IMR-90 (cell line): ENCODE results near the gene CNTRL. TPM values are rescaled to one million over a fixed set of nuclear protein-coding genes. Genes with fewer than 3 reads are reported as not detected.

Experiments
- ATAC-seq: fragments of 200-7000 bp; cut with Tn5 transposase; 2 replicates; pipeline ENCODE4 v1.9.1; 2020; ENCODE audit warnings: low read depth, mild to moderate bottlenecking, moderate library complexity
- BruUV-seq: library from RNA; stranded (reverse); fragments of 400-500 nt; replicated peaks from 2 replicates; lab custom pipeline; 2021; lab: Mats Ljungman, UMichigan
- CTCF ChIA-PET: fragments of 300-600 bp; formaldehyde crosslinking; extraction: SDS; loops from one replicate; lab custom pipeline; 2021; ENCODE audit warnings: antibody characterized with exemption; lab: Yijun Ruan, JAX
- POLR2A ChIA-PET: fragments of 300-600 bp; sonication (Branson Sonifier 250); formaldehyde crosslinking; loops from one replicate; lab custom pipeline; 2022; ENCODE audit warnings: antibody characterized with exemption; ENCODE audit not compliant: unreplicated experiment; lab: Charles Lee
- DNase-seq: peaks from one replicate; pipeline ENCODE4 v3.0.0; 2013
- H2AFZ ChIP-seq: replicated peaks from 2 replicates; pipeline ENCODE3; 2013; ENCODE audit warnings: low read length, mild to moderate bottlenecking; ENCODE audit not compliant: poor library complexity
- H2AK5ac ChIP-seq: 2 replicates; pipeline ENCODE4 v1.6.1; 2013; ENCODE audit warnings: low read depth, low read length, inconsistent platforms
- H2AK9ac ChIP-seq: replicated peaks from 2 replicates; pipeline ENCODE3; 2013; ENCODE audit warnings: mild to moderate bottlenecking, low read depth, low read length, moderate library complexity; ENCODE audit not compliant: poor library complexity
- H2BK120ac ChIP-seq: 2 replicates; pipeline ENCODE4 v1.6.1; 2013; ENCODE audit warnings: low read depth, low read length, inconsistent platforms
- H2BK15ac ChIP-seq: 3 replicates; pipeline ENCODE4 v1.6.1; 2013; ENCODE audit warnings: low read depth, low read length, inconsistent platforms
- H2BK20ac ChIP-seq: 2 replicates; pipeline ENCODE4 v1.6.1; 2013; ENCODE audit warnings: low read depth, mild to moderate bottlenecking, inconsistent platforms, low read length, moderate library complexity
- H2BK5ac ChIP-seq: 2 replicates; pipeline ENCODE4 v1.6.1; 2013; ENCODE audit warnings: mild to moderate bottlenecking, low read depth, low read length, inconsistent platforms; ENCODE audit not compliant: poor library complexity, severe bottlenecking
- H3K14ac ChIP-seq: replicated peaks from 2 replicates; pipeline ENCODE4 v1.6.1; 2013; ENCODE audit warnings: low read depth, low read length, inconsistent platforms
- H3K18ac ChIP-seq: 2 replicates; pipeline ENCODE4 v1.6.1; 2013; ENCODE audit warnings: low read depth, low read length, control low read depth
- H3K23ac ChIP-seq: 2 replicates; pipeline ENCODE4 v1.6.1; 2013; ENCODE audit warnings: low read depth, low read length, inconsistent platforms
- H3K27ac ChIP-seq: 2 replicates; pipeline ENCODE4 v1.5.1; 2013; ENCODE audit warnings: mild to moderate bottlenecking, control low read depth, low read length; ENCODE audit not compliant: insufficient read depth
- H3K27me3 ChIP-seq: 2 replicates; pipeline ENCODE4 v1.6.1; 2013; ENCODE audit warnings: low read length; ENCODE audit not compliant: control insufficient read depth, insufficient read depth
- H3K36me3 ChIP-seq: 2 replicates; pipeline ENCODE4 v1.6.1; 2013; ENCODE audit warnings: low read length, mixed read lengths; ENCODE audit not compliant: control insufficient read depth, insufficient read depth
- H3K4ac ChIP-seq: 2 replicates; pipeline ENCODE4 v1.6.1; 2013; ENCODE audit warnings: low read depth, low read length, inconsistent platforms
- H3K4me1 ChIP-seq: 2 replicates; pipeline ENCODE4 v1.6.1; 2013; ENCODE audit warnings: low read length, mixed read lengths; ENCODE audit not compliant: control insufficient read depth, insufficient read depth
- H3K4me2 ChIP-seq: 2 replicates; pipeline ENCODE4 v1.6.1; 2013; ENCODE audit warnings: low read depth, mild to moderate bottlenecking, control low read depth, low read length, moderate library complexity
- H3K4me3 ChIP-seq: 2 replicates; pipeline ENCODE4 v1.5.1; 2013; ENCODE audit warnings: low read depth, mild to moderate bottlenecking, control low read depth, low read length, moderate library complexity; ENCODE audit not compliant: insufficient read depth
- H3K56ac ChIP-seq: 2 replicates; pipeline ENCODE4 v1.6.1; 2013; ENCODE audit warnings: low read length, inconsistent platforms; ENCODE audit not compliant: insufficient read depth; ENCODE audit errors: extremely low read depth
- H3K79me1 ChIP-seq, 2 experiments: 2 replicates each; pipeline ENCODE4 v1.6.1; 2013; ENCODE audit warnings: low read length in 2 of 2, inconsistent platforms in 1 of 2, low read depth in 1 of 2
- H3K9ac ChIP-seq: 2 replicates; pipeline ENCODE4 v1.6.1; 2013; ENCODE audit warnings: low read depth, low read length, control low read depth
- H3K9me1 ChIP-seq: 2 replicates; pipeline ENCODE4 v1.6.1; 2013; ENCODE audit warnings: low read length, inconsistent platforms; ENCODE audit not compliant: insufficient read depth
- H3K9me3 ChIP-seq: 2 replicates; pipeline ENCODE4 v1.6.1; 2013; ENCODE audit warnings: low read length; ENCODE audit not compliant: control insufficient read depth, insufficient read depth
- H4K20me1 ChIP-seq: 2 replicates; pipeline ENCODE4 v1.6.1; 2013; ENCODE audit warnings: low read length, inconsistent platforms; ENCODE audit not compliant: insufficient read depth
- H4K5ac ChIP-seq: 2 replicates; pipeline ENCODE4 v1.6.1; 2013; ENCODE audit warnings: mild to moderate bottlenecking, low read depth, low read length, control low read depth
- H4K8ac ChIP-seq, 2 experiments: 2 replicates each; pipeline ENCODE4 v1.6.1; 2013; ENCODE audit warnings: low read depth in 2 of 2, low read length in 2 of 2, control low read depth in 1 of 2, inconsistent platforms in 1 of 2
- H4K91ac ChIP-seq: 2 replicates; pipeline ENCODE4 v1.6.1; 2013; ENCODE audit warnings: low read depth, low read length, inconsistent platforms; ENCODE audit not compliant: insufficient read depth
- BHLHE40 ChIP-seq: fragments of 150-350 bp; IDR thresholded peaks from 2 replicates; pipeline ENCODE4 v1.6.1; 2016; ENCODE audit warnings: mild to moderate bottlenecking, low read depth, low read length
- CTCF ChIP-seq: conservative IDR thresholded peaks from 2 replicates; pipeline ENCODE4 v1.5.1; 2012; ENCODE audit warnings: mild to moderate bottlenecking, low read depth, low read length, improper control_type of control experiment
- ELK1 ChIP-seq: fragments of 150-350 bp; IDR thresholded peaks from 2 replicates; pipeline ENCODE4 v1.6.1; 2016; ENCODE audit warnings: low read depth, mild to moderate bottlenecking, low read length, moderate library complexity, borderline replicate concordance
- MAFK ChIP-seq: IDR thresholded peaks from 2 replicates; pipeline ENCODE4 v1.6.1; 2012; ENCODE audit warnings: low read depth, low read length, improper control_type of control experiment
- MAZ ChIP-seq: IDR thresholded peaks from 2 replicates; pipeline ENCODE4 v1.6.1; 2012; ENCODE audit warnings: low read depth, mild to moderate bottlenecking, low read length, improper control_type of control experiment, moderate library complexity, borderline replicate concordance
- MXI1 ChIP-seq: IDR thresholded peaks from 2 replicates; pipeline ENCODE4 v1.6.1; 2012; ENCODE audit warnings: low read depth, mild to moderate bottlenecking, low read length, moderate library complexity, borderline replicate concordance
- POLR2A ChIP-seq: IDR thresholded peaks from 2 replicates; pipeline ENCODE4 v1.6.1; 2012; ENCODE audit warnings: mild to moderate bottlenecking, low read depth, low read length
- RAD21 ChIP-seq: IDR thresholded peaks from 2 replicates; pipeline ENCODE4 v1.6.1; 2012; ENCODE audit warnings: low read length, improper control_type of control experiment
- RCOR1 ChIP-seq: IDR thresholded peaks from 2 replicates; pipeline ENCODE4 v1.6.1; 2012; ENCODE audit warnings: mild to moderate bottlenecking, low read length, improper control_type of control experiment; ENCODE audit not compliant: insufficient replicate concordance
- USF2 ChIP-seq: fragments of 150-350 bp; IDR thresholded peaks from 2 replicates; pipeline ENCODE4 v1.6.1; 2017; ENCODE audit warnings: mild to moderate bottlenecking, antibody characterized with exemption, low read length, low read depth
- WGBS, 2 experiments: methylation state at CpG; one replicate each; pipeline versions ENCODE4 v1.1.5 to v1.1.7; 2013; ENCODE audit warnings: missing lambda C conversion rate in 2 of 2; ENCODE audit not compliant: insufficient read length in 1 of 2; ENCODE audit errors: extremely low coverage in 2 of 2; 5-methylcytosine and 5-hydroxymethylcytosine counted together
- dilution Hi-C: fragments of 300-500 bp; cut with HindIII; formaldehyde crosslinking; loops from one replicate; pipeline ENCODE4 v1.14.3; 2018; ENCODE audit warnings: low sequenced_read_pairs; ENCODE audit not compliant: unreplicated experiment
- in situ Hi-C: fragments of 300-500 bp; cut with MboI; formaldehyde crosslinking; loops from 3 replicates; pipeline ENCODE4 v1.14.3; 2019; ENCODE audit warnings: low sequenced_read_pairs, inconsistent platforms, mixed read lengths
- intact Hi-C: fragments of 100-400 bp; cut with micrococcal nuclease; formaldehyde crosslinking; loops from 2 replicates; pipeline ENCODE4 v1.10.0; 2022
- polyA plus RNA-seq, 3 experiments: library from polyadenylated mRNA; depleted of rRNA; stranded (reverse); fragments of >200 nt; gene quantifications; 2 replicates each; pipeline ENCODE4 v1.2.3, GENCODE V29; 2012; ENCODE audit warnings: low replicate concordance in 1 of 3
- total RNA-seq: library from RNA; depleted of rRNA; stranded (reverse); fragments of >200 nt; gene quantifications from 2 replicates; pipeline ENCODE4 v1.2.3, GENCODE V29; 2012

CNTRL gene
- total and polyA plus RNA-seq, 2 of the 4 experiments (the other 2 are of a cell fraction), result 4.5 to 7.3 TPM

- peak; percentile 29; the same call in 1 of the 2 replicates for TF ChIP-seq CTCF
These were observed 46.9 kb downstream of the CNTRL start (continued) for GRCh38 chr9:121121582-121122087.

GRCh38 chr9:121122246-121123032, 47.7 kb downstream of the CNTRL start:
- BruUV-seq, result no TSS peak

More at GRCh38 chr9:121122246-121123032, 47.7 kb downstream of the CNTRL start:
- no peak overlapping the region for H3K56ac ChIP-seq
- dilution Hi-C loops (no loop called here), intact Hi-C loops (no loop called here), in situ Hi-C loops (no loop called here)
- peak overlapping the region; percentile 11; the same call in 1 of the 2 replicates for H4K5ac ChIP-seq
- H3K79me1 ChIP-seq, result peaks cover 6 to 28% of the 10 kb centered on the region in 2 experiments; a peak in 3 of 4 replicates
- WGBS, 2 experiments, result no CpG with 5 or more reads among the region's 5 CpGs
- H2BK5ac ChIP-seq, result peak overlapping the region; percentile 68
- peak overlapping the region; percentile 52 for H3K4me3 ChIP-seq
- no peak overlapping the region for H4K91ac ChIP-seq
- peak overlapping the region; percentile 27; the same call in 1 of the 2 replicates for H2AK5ac ChIP-seq
- peak overlapping the region; percentile 99 for H3K23ac ChIP-seq
- peak overlapping the region; percentile 76 for H3K14ac ChIP-seq
- peaks cover 7% of the 10 kb centered on the region; the same call in 1 of the 2 replicates for H3K9me1 ChIP-seq
- peak overlapping the region; percentile 65 for H3K4ac ChIP-seq
- 0 out of 2 replicates have a peak, but pooled peaks cover 1% of the 10 kb centered on the region for H3K36me3 ChIP-seq
- H3K9me3 ChIP-seq, result no peaks in the 10 kb centered on the region
- ChIA-PET POLR2A (no interaction called here), CTCF (interaction anchor here (1.9 kb wide), 1 partner anchor 10 kb away, joined by 5 read pairs; no protein-coding TSS in a partner anchor)
- H2BK20ac ChIP-seq, result no peak overlapping the region
- peak overlapping the region; percentile 26; the same call in 1 of the 2 replicates for H3K9ac ChIP-seq
- ATAC-seq, result no peak
- H3K18ac ChIP-seq, result no peak overlapping the region
- no peaks in the 10 kb centered on the region for H3K27me3 ChIP-seq
- peak overlapping the region; percentile 89 for H3K4me2 ChIP-seq
- DNase-seq, result no peak
- H2BK120ac ChIP-seq, result peak overlapping the region; percentile 4; the same call in 1 of the 2 replicates
- peaks cover 2% of the 10 kb centered on the region for H3K4me1 ChIP-seq
- peak overlapping the region in 1 of 2 experiments; percentile 14; a peak in 2 of 4 replicates for H4K8ac ChIP-seq
- no peaks in the 10 kb centered on the region for H4K20me1 ChIP-seq
- peak overlapping the region; percentile 87 for H2AFZ ChIP-seq
- H2BK15ac ChIP-seq, result no peak overlapping the region
- H2AK9ac ChIP-seq, result peak overlapping the region; percentile 70
- no peak overlapping the region for H3K27ac ChIP-seq
- TF ChIP-seq MAFK, result no peak
- no peak for TF ChIP-seq BHLHE40
- TF ChIP-seq POLR2A, result no peak
- no peak for TF ChIP-seq ELK1
- no peak for TF ChIP-seq USF2
- no peak for TF ChIP-seq MXI1
- no peak for TF ChIP-seq RCOR1
- no peak for TF ChIP-seq MAZ
- no peak for TF ChIP-seq RAD21
